Lower leg skin (tissue), 3 donors: Measurements from ENCODE around the gene TSR3.

Experiments
- POLR2A ChIP-seq, 2 donors: fragments of 450-650 bp; IDR thresholded peaks; one replicate each; pipeline ENCODE4 v1.6.1; 2016 to 2017; ENCODE audit warnings: antibody characterized with exemption in 2 of 2, mild to moderate bottlenecking in 1 of 2, moderate library complexity in 1 of 2
- TF ChIP-seq, protein P1 (sequence below), 3 donors: fragments of 450-650 bp; IDR thresholded peaks; one replicate each; pipeline ENCODE4 v1.5.1; 2016; ENCODE audit warnings: antibody characterized with exemption in 3 of 3, mild to moderate bottlenecking in 3 of 3, moderate library complexity in 2 of 3

GRCh38 chr16:1395444-1396031 lies 43.9 kb upstream of the TSR3 start:
- TF ChIP-seq, protein P1, sequence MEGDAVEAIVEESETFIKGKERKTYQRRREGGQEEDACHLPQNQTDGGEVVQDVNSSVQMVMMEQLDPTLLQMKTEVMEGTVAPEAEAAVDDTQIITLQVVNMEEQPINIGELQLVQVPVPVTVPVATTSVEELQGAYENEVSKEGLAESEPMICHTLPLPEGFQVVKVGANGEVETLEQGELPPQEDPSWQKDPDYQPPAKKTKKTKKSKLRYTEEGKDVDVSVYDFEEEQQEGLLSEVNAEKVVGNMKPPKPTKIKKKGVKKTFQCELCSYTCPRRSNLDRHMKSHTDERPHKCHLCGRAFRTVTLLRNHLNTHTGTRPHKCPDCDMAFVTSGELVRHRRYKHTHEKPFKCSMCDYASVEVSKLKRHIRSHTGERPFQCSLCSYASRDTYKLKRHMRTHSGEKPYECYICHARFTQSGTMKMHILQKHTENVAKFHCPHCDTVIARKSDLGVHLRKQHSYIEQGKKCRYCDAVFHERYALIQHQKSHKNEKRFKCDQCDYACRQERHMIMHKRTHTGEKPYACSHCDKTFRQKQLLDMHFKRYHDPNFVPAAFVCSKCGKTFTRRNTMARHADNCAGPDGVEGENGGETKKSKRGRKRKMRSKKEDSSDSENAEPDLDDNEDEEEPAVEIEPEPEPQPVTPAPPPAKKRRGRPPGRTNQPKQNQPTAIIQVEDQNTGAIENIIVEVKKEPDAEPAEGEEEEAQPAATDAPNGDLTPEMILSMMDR (IDR thresholded peaks at IDR 0.05), result no peak
- no peak for TF ChIP-seq POLR2A (IDR thresholded peaks at IDR 0.05)
